GM21381 (cell line): ENCODE results near the gene DGKD.

Source experiments
- ATAC-seq: cut with Tn5 transposase; IDR thresholded peaks from one replicate; pipeline ENCODE4 v1.9.1; 2021; ENCODE audit warnings: mild to moderate bottlenecking, moderate library complexity; ENCODE audit not compliant: unreplicated experiment

DGKD gene

GRCh38 chr2:233457356-233457755, 103.1 kb downstream of the DGKD start:
- ATAC-seq: no peak

- ATAC-seq: no peak
Measured at GRCh38 chr2:233458031-233458610, 103.8 kb downstream of the DGKD start.

- no peak for ATAC-seq
Measured at GRCh38 chr2:233458826-233459225, 104.5 kb downstream of the DGKD start.

DNA sequence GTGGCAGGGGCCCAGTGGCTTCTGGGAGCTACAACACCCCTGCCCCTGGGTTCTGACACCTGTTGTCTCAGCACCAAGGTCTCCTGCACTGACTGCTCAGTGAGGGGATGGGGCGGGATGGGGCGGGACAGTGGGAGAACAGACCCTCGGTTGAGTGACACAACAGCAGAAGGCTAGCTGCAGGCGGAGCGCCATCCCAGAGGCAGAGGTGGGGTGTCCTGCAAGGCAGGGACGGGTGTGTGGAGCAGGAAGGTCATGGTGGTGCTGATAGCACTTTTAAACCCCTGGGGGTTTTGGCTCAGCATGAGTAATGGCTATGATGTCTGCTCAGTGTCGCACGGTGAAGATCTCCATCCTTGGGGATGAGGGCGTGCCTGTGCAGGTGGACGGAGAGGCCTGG, 105.1 kb downstream of the DGKD start:
- ATAC-seq: no peak

GRCh38 chr2:233460726-233461441, 106.6 kb downstream of the DGKD start:
- no peak for ATAC-seq

GRCh38 chr2:233461481-233461891, 107.2 kb downstream of the DGKD start:
- ATAC-seq: no peak

GRCh38 chr2:233462202-233462785, 108.0 kb downstream of the DGKD start:
- ATAC-seq: no peak

- ATAC-seq: no peak
Measured at GRCh38 chr2:233462826-233463470, 108.7 kb downstream of the DGKD start.

DNA sequence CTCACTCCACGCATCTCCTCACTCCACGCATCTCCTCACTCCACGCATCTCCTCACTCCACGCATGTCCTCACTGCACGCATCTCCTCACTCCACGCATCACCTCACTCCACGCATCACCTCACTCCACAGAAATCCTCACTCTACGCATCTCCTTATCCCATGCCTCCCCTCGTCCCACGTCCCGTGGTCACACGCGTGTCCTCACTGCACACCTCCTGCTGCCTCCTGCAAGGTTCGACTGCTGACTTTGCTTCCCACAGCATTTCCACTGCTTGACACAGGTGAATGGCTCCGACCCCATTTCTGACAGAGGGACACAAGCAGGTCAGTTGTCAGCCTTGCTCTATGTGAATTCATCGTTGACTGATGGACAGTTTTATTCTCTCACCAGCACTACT, 109.3 kb downstream of the DGKD start:
- no peak for ATAC-seq

GRCh38 chr2:233464056-233464455, 109.8 kb downstream of the DGKD start:
- no peak for ATAC-seq

DNA sequence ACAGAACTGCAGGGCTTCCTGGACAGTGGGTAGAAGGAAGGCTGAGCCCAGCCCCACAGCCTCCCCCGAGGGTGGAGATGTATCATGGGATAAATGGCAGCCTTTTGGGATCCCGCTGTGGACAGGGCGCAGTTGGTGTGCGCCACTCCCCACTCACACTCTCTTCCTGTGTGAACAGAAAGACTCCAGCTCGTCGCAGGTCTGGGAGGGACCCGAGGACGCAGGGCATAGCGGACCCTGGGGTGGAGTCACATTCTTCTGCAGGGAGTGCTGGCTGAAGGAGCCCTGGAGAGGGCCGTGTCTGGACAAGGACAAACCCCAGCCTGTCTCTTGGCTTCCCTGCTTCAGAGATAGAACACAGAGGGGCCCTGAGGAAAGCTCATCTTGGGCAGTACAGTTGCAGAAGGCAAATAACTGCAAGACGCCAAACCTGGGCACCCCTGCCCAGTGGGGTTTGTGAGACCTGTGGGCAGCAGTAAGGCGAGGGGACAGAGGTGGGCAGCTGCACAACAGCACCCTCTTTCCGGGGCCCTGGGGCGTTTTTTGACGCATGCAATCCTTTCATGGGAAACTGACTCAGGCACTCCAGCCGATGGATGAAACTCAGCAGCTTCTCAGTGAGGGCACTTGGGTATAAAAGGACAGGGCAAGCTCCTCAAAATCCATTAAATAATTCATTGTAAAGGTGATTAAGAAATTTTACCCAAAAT, 110.4 kb downstream of the DGKD start:
- ATAC-seq: no peak

- no peak for ATAC-seq
Measured at GRCh38 chr2:233466991-233467603, 112.8 kb downstream of the DGKD start.

GRCh38 chr2:233468047-233468740, 113.9 kb downstream of the DGKD start:
- no peak for ATAC-seq

DNA sequence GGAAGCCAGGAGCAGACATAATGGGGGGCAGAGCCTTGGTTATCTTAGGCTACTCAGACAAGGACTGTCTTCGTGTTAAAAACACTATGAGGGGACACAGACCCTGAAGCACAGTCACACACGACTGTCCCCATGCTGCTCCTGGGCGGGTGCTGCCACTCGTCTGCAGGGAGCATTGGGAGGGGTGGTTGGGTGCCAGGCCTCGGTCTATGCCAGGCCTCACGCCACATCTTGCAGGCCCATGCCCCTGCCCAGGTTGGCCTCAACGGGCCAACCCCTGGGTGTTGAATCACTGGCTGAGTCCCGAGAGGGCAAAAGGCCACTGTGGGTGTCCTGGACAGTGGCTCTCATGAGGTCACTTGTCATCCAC, 114.4 kb downstream of the DGKD start:
- ATAC-seq: no peak

- no peak for ATAC-seq
Measured at GRCh38 chr2:233469261-233470010, 115.1 kb downstream of the DGKD start.

- ATAC-seq: no peak
Measured at GRCh38 chr2:233470011-233470687, 115.9 kb downstream of the DGKD start.

GRCh38 chr2:233470839-233471238, 116.5 kb downstream of the DGKD start:
- ATAC-seq: no peak

DNA sequence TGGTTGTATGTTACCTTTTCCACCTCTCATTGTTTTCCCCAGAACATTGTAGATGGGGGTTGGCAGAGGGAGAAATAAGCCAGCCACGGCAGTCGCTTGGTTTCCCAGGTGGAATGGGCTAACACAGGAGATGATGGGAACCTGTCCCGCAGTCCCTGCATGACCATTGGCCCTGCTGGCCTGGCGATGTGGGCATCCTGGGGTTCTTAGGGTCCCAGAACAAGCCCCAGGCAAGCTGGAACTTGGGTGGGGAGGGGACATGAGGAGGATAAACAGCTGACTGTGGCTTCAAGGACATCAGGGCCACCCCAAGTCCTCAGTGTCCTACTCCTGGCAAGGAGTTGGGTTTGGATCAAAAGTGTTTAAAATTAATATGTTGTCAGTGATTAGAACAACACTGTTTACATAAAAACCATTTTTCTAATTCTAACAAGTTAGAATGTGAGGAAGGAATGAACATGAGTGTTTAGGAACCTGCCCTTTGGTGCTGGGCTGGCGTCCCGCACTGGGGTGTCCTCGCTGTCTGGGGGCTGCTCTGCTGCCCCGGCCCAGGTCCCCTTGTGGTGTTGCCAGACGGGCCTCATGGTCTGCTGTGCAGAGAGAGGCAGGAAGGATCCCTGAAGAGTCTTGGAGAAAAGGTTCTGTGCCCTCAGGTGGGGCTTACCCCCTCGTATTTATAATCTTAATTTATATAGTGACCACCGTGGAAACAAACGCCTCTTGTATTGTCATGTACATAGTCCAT, 117.2 kb downstream of the DGKD start:
- no peak for ATAC-seq
